HepG2 (cell line): Measurements from ENCODE around the gene SDCCAG8. TPM values are rescaled to one million over a fixed set of nuclear protein-coding genes. Genes with fewer than 3 reads are reported as not detected.

Experiments
- ATAC-seq: fragments of 200-7000 bp; cut with Tn5 transposase; 3 replicates; pipeline ENCODE4 v1.9.1; 2020; ENCODE audit warnings: mild to moderate bottlenecking, moderate library complexity
- BruUV-seq: library from RNA; stranded (reverse); fragments of 400-500 nt; replicated peaks from 2 replicates; lab custom pipeline; 2021; lab: Mats Ljungman, UMichigan
- CTCF ChIA-PET: fragments of 300-600 bp; formaldehyde crosslinking; extraction: SDS; loops from one replicate; lab custom pipeline; 2021; ENCODE audit warnings: low total read pairs, inconsistent platforms, low intra/inter-chr PET ratio; lab: Yijun Ruan, JAX
- POLR2A ChIA-PET: fragments of 350-600 bp; sonication (Branson Sonifier 250); formaldehyde crosslinking; loops from one replicate; lab custom pipeline; 2020; ENCODE audit warnings: antibody characterized with exemption, inconsistent platforms; lab: Yijun Ruan, JAX
- DNase-seq: peaks from one replicate; pipeline ENCODE4 v3.0.0-alpha.2; 2015; ENCODE audit warnings: low spot score
- FAIRE-seq: peaks from 3 replicates; lab custom pipeline; 2011; peaks lifted over from hg19 to GRCh38; lab: Jason Lieb, UNC
- H2AFZ ChIP-seq: one replicate; pipeline ENCODE4 v1.6.1; 2011; ENCODE audit warnings: low read length, inconsistent platforms
- H3K27ac ChIP-seq: fragments of 300-600 bp; 3 replicates; pipeline ENCODE4 v1.8.0; 2011; ENCODE audit warnings: mixed run types, mild to moderate bottlenecking, mixed read lengths, low read length, inconsistent platforms; ENCODE audit not compliant: insufficient read depth; ENCODE audit errors: extremely low read length
- H3K27me3 ChIP-seq, 2 experiments: fragments of 200-600 bp in 1 of 2; 2 replicates in 1 of 2; 3 replicates in 1 of 2; pipeline versions ENCODE4 v1.6.0 to v1.8.0; 2011; ENCODE audit warnings: low read length in 2 of 2, mild to moderate bottlenecking in 2 of 2, moderate library complexity in 2 of 2, inconsistent platforms in 1 of 2; ENCODE audit not compliant: insufficient read depth in 2 of 2, control insufficient read depth in 1 of 2
- H3K36me3 ChIP-seq, 2 experiments: fragments of 200-600 bp in 1 of 2; replicated peaks in 1 of 2; 2 replicates in 1 of 2; 3 replicates in 1 of 2; pipeline versions ENCODE4 v1.5.1 to v1.8.0; 2011; ENCODE audit warnings: low read length in 2 of 2, inconsistent platforms in 1 of 2; ENCODE audit not compliant: insufficient read depth in 2 of 2, control insufficient read depth in 1 of 2
- H3K4me1 ChIP-seq: 2 replicates; pipeline ENCODE4 v1.5.1; 2012; ENCODE audit warnings: low read length, inconsistent platforms; ENCODE audit not compliant: insufficient read depth
- H3K4me2 ChIP-seq: 2 replicates; pipeline ENCODE4 v1.6.0; 2011; ENCODE audit warnings: low read depth, low read length, inconsistent platforms
- H3K4me3 ChIP-seq, 3 experiments: fragments of 200-600 bp in 1 of 3; sonication (generic), shearing (Covaris generic) in 1 of 3; replicated peaks in 1 of 3; 2 replicates each; pipeline ENCODE4 v1.5.1; 2011 to 2016; ENCODE audit warnings: low read length in 3 of 3, inconsistent platforms in 2 of 3, low read depth in 2 of 3, mild to moderate bottlenecking in 2 of 3, control low read depth in 1 of 3, mixed read lengths in 1 of 3; ENCODE audit not compliant: insufficient read depth in 1 of 3
- H3K79me2 ChIP-seq: one replicate; pipeline ENCODE4 v1.6.1; 2011; ENCODE audit warnings: low read length, inconsistent platforms; ENCODE audit not compliant: insufficient read depth
- H3K9ac ChIP-seq: 2 replicates; pipeline ENCODE4 v1.6.0; 2011; ENCODE audit warnings: mild to moderate bottlenecking, low read depth, low read length, inconsistent platforms; ENCODE audit not compliant: insufficient read depth
- H3K9me3 ChIP-seq: 2 replicates; pipeline ENCODE4 v1.5.1; 2012; ENCODE audit warnings: mild to moderate bottlenecking, low read length
- H4K20me1 ChIP-seq: 2 replicates; pipeline ENCODE4 v1.6.0; 2011; ENCODE audit warnings: inconsistent platforms, mild to moderate bottlenecking, low read length, moderate library complexity; ENCODE audit not compliant: insufficient read depth
- AGO1 ChIP-seq: fragments of 200-400 bp; formaldehyde crosslinking; IDR thresholded peaks from 2 replicates; pipeline ENCODE4 v1.6.1; 2017; ENCODE audit warnings: mild to moderate bottlenecking, low read depth, low read length, moderate library complexity; ENCODE audit not compliant: poor library complexity, severe bottlenecking
- ARHGAP35 ChIP-seq: sonication (generic); formaldehyde crosslinking; IDR thresholded peaks from 2 replicates; pipeline ENCODE4 v1.9.0; 2022; ENCODE audit warnings: mild to moderate bottlenecking, inconsistent platforms, moderate library complexity, missing genetic modification reagents, borderline replicate concordance
- KLF6 ChIP-seq: IDR thresholded peaks from 2 replicates; pipeline ENCODE4 v1.8.0; 2016; ENCODE audit warnings: missing biosample characterization, missing genetic modification reagents
- TAF1 ChIP-seq: sonication (generic); formaldehyde crosslinking; IDR thresholded peaks from 2 replicates; pipeline ENCODE4 v1.4.0; 2020; ENCODE audit warnings: missing genetic modification reagents
- ZBTB3 ChIP-seq: sonication (generic); formaldehyde crosslinking; IDR thresholded peaks from 2 replicates; pipeline ENCODE4 v1.4.0; 2020; ENCODE audit warnings: low read depth, mild to moderate bottlenecking, moderate library complexity, missing genetic modification reagents, borderline replicate concordance
- ZKSCAN1 ChIP-seq: fragments of 150-350 bp; IDR thresholded peaks from 2 replicates; pipeline ENCODE4 v1.6.1; 2014; ENCODE audit warnings: low read length
- ZNF724P ChIP-seq: sonication (generic); formaldehyde crosslinking; IDR thresholded peaks from 2 replicates; pipeline ENCODE4 v1.8.0; 2022; ENCODE audit warnings: missing genetic modification reagents, borderline replicate concordance
- ZNF747 ChIP-seq: sonication (generic); formaldehyde crosslinking; IDR thresholded peaks from 2 replicates; pipeline ENCODE4 v1.8.1; 2023; ENCODE audit warnings: missing genetic modification reagents, mild to moderate bottlenecking, borderline replicate concordance
- in situ Hi-C: cut with HindIII; loops from 2 replicates; pipeline ENCODE4 v1.10.0; 2017; ENCODE audit warnings: low pct_unique_long_range_greater_than_20kb; ENCODE audit not compliant: extremely low pct_ligation_motif_present
- intact Hi-C: fragments of 100-400 bp; cut with micrococcal nuclease; formaldehyde crosslinking; loops from one replicate; pipeline ENCODE4 v1.10.0; 2022; ENCODE audit not compliant: unreplicated experiment
- polyA plus RNA-seq, 8 experiments: library from polyadenylated mRNA; depleted of rRNA in 3 of 8; stranded (reverse) in 7 of 8; unstranded in 1 of 8; fragments of >200 nt; fragmentation: Illumina TruSeq in 4 of 8; extraction: Trizol in 4 of 8; gene quantifications; 2 replicates each; pipeline versions ENCODE4 v1.2.1 to v1.2.3, GENCODE V29; 2011 to 2016; ENCODE audit warnings: low read depth in 4 of 8, missing spikeins in 1 of 8, mixed read lengths in 1 of 8; ENCODE audit not compliant: insufficient read depth in 1 of 8
- total RNA-seq, 5 experiments: library from RNA; depleted of rRNA; stranded (reverse); fragments of >200 nt; fragmentation: Illumina TruSeq; extraction: Trizol; gene quantifications; 2 replicates each; pipeline ENCODE4 v1.2.3, GENCODE V29; 2016; ENCODE audit warnings: low read depth in 1 of 5
- TF ChIP-seq, protein P1 (sequence below): sonication (generic); formaldehyde crosslinking; IDR thresholded peaks from 2 replicates; pipeline ENCODE4 v1.8.1; 2023; ENCODE audit warnings: missing genetic modification reagents, inconsistent platforms, borderline replicate concordance
- TF ChIP-seq, protein P2 (sequence below): sonication (generic); formaldehyde crosslinking; IDR thresholded peaks from 2 replicates; pipeline ENCODE4 v1.5.0; 2020; ENCODE audit warnings: mild to moderate bottlenecking, missing genetic modification reagents

Gene SDCCAG8
- total and polyA plus RNA-seq, 2 of the 13 experiments (the other 11 are each of a cell fraction or from before 2014, with no cell fraction given), result 9.5 to 13.4 TPM

DNA sequence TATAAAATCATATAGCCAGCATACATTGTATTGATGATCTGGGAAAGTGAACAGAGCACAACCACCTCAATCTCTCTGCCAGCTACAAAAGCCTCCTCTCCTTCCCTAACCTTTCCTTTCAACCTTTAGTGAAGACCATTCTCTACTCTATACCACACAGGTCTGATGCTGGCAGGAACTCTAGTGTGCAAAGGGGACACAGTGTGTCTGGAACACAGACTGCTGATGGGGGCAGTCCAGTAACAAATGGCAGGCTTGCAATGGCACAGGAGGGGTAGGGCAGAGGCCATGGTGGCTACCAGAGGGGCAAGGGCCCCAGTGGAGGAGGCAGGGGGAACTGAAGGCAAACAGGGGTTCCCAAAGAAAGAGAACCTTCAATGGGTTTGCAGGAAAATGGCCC lies 37.8 kb upstream of the SDCCAG8 start:
- no peak overlapping the region for H3K4me3 ChIP-seq
- H3K27me3 ChIP-seq, result no peaks in the 10 kb centered on the region; a peak in 1 of 5 replicates
- intact Hi-C loops, result no loop called here
- no peak overlapping the region for H3K9ac ChIP-seq
- peaks cover 1 to 26% of the 10 kb centered on the region in 2 experiments; a peak in 4 of 5 replicates for H3K36me3 ChIP-seq
- no TSS peak for BruUV-seq
- H2AFZ ChIP-seq, result no peak overlapping the region
- H3K79me2 ChIP-seq, result no peaks in the 10 kb centered on the region
- POLR2A ChIA-PET, result no interaction called here
- H3K9me3 ChIP-seq, result no peaks in the 10 kb centered on the region
- TF ChIP-seq, protein P1, sequence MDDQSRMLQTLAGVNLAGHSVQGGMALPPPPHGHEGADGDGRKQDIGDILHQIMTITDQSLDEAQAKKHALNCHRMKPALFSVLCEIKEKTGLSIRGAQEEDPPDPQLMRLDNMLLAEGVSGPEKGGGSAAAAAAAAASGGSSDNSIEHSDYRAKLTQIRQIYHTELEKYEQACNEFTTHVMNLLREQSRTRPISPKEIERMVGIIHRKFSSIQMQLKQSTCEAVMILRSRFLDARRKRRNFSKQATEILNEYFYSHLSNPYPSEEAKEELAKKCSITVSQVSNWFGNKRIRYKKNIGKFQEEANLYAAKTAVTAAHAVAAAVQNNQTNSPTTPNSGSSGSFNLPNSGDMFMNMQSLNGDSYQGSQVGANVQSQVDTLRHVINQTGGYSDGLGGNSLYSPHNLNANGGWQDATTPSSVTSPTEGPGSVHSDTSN (CRISPR knock-in tag), result no peak
- no peak for TF ChIP-seq TAF1 (CRISPR knock-in tag)
- no peak for TF ChIP-seq KLF6 (CRISPR knock-in tag)
- no peak for TF ChIP-seq ZKSCAN1
- no peak for TF ChIP-seq ZBTB3 (CRISPR knock-in tag)
- no peak for TF ChIP-seq ZNF724P (CRISPR knock-in tag)
- TF ChIP-seq, protein P2, sequence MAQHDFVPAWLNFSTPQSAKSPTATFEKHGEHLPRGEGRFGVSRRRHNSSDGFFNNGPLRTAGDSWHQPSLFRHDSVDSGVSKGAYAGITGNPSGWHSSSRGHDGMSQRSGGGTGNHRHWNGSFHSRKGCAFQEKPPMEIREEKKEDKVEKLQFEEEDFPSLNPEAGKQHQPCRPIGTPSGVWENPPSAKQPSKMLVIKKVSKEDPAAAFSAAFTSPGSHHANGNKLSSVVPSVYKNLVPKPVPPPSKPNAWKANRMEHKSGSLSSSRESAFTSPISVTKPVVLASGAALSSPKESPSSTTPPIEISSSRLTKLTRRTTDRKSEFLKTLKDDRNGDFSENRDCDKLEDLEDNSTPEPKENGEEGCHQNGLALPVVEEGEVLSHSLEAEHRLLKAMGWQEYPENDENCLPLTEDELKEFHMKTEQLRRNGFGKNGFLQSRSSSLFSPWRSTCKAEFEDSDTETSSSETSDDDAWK (CRISPR knock-in tag), result no peak
- TF ChIP-seq ZNF747 (CRISPR knock-in tag), result no peak
- TF ChIP-seq AGO1, result no peak
- no peak for TF ChIP-seq ARHGAP35 (CRISPR knock-in tag)
- DNase-seq (no peak), FAIRE-seq (no peak), ATAC-seq (no peak)
- in situ Hi-C loops, result no loop called here
- CTCF ChIA-PET, result no interaction called here
- H3K27ac ChIP-seq, result no peak overlapping the region
- H4K20me1 ChIP-seq, result no peaks in the 10 kb centered on the region; the same call in 1 of the 2 replicates
- H3K4me2 ChIP-seq, result no peak overlapping the region
- no peaks in the 10 kb centered on the region for H3K4me1 ChIP-seq
